ENCODE results near the gene GEN1. TPM values are rescaled to one million over a fixed set of nuclear protein-coding genes. Genes with fewer than 3 reads are reported as not detected.
A peak's percentile ranks its signal among the peaks of the same experiment; 100 is the strongest.

Gene GEN1
- total and polyA plus RNA-seq, 10 donors: 4.3 to 22.0 (median 16.6) TPM

GRCh38 chr2:17813742-17814473, 60.0 kb downstream of the GEN1 start:
- WGBS, 5 donors: 30 to 63% (median 47%) methylated on average over 5 of the region's 5 CpGs
- no peak for DNase-seq

GRCh38 chr2:17814601-17815000, 60.7 kb downstream of the GEN1 start:
- no peak overlapping the region for H3K4me3 ChIP-seq
- WGBS, 5 donors: 67 to 91% (median 73%) methylated on average over 1 of the region's 1 CpG
- no peaks in the 10 kb centered on the region for H3K27me3 ChIP-seq (replicated peaks in 1 of 7)
- no peaks in the 10 kb centered on the region for H3K9me3 ChIP-seq
- no peak for DNase-seq
- H3K36me3 ChIP-seq: no peaks in the 10 kb centered on the region
- intact Hi-C loops (cut with DNase I; ENCODE audit: low total_unique reads): no loop called here
- no peak for TF ChIP-seq CTCF (IDR thresholded peaks at IDR 0.05 in 8 of 11, conservative IDR thresholded peaks at IDR 0.05 in 3 of 11)
- TF ChIP-seq POLR2A (IDR thresholded peaks at IDR 0.05): no peak
- TF ChIP-seq POLR2AphosphoS5 (IDR thresholded peaks at IDR 0.05): no peak
- peak overlapping the region in 2 of 8 donors; percentile 65 to 74 for H3K27ac ChIP-seq
- H3K4me1 ChIP-seq: peaks cover 0 to 22% (median 11%) of the 10 kb centered on the region in 6 donors

More at GRCh38 chr2:17813742-17814473, 60.0 kb downstream of the GEN1 start:
- Histone ChIP-seq H3K4me1 (peaks cover 0 to 22% (median 11%) of the 10 kb centered on the region in 6 donors), H3K27ac (peak overlapping the region in 6 of 8 donors; percentile 1 to 74 (median 64)), H3K36me3 (no peaks in the 10 kb centered on the region), H3K4me3 (no peak overlapping the region), H3K9me3 (no peaks in the 10 kb centered on the region), H3K27me3 (replicated peaks in 1 of 7) (no peaks in the 10 kb centered on the region)
- TF ChIP-seq CTCF (IDR thresholded peaks at IDR 0.05 in 8 of 11, conservative IDR thresholded peaks at IDR 0.05 in 3 of 11) (no peak), POLR2AphosphoS5 (IDR thresholded peaks at IDR 0.05) (no peak), POLR2A (IDR thresholded peaks at IDR 0.05) (no peak)
- intact Hi-C loops (cut with DNase I; ENCODE audit: low total_unique reads): no loop called here

- DNase-seq: no peak
- intact Hi-C loops (cut with DNase I; ENCODE audit: low total_unique reads): no loop called here
- no peaks in the 10 kb centered on the region for H3K27me3 ChIP-seq (replicated peaks in 1 of 7)
- peaks cover 0 to 26% (median 11%) of the 10 kb centered on the region in 6 donors for H3K4me1 ChIP-seq
- no peaks in the 10 kb centered on the region for H3K9me3 ChIP-seq
- H3K36me3 ChIP-seq: no peaks in the 10 kb centered on the region
- no peak overlapping the region for H3K27ac ChIP-seq
- TF ChIP-seq CTCF (IDR thresholded peaks at IDR 0.05 in 8 of 11, conservative IDR thresholded peaks at IDR 0.05 in 3 of 11): no peak
- no peak for TF ChIP-seq POLR2A (IDR thresholded peaks at IDR 0.05)
- no peak for TF ChIP-seq POLR2AphosphoS5 (IDR thresholded peaks at IDR 0.05)
- H3K4me3 ChIP-seq: no peak overlapping the region
- 79 to 83% (median 82%) methylated on average over 8 of the region's 8 CpGs for WGBS, 5 donors
These were observed 61.7 kb downstream of the GEN1 start for GRCh38 chr2:17815468-17816184.
